SU-DHL-6 (cell line): ENCODE data around the gene HGD.

Experiments
- CTCF ChIP-seq: fragments of 200-600 bp; sonication (generic); IDR thresholded peaks from one replicate; pipeline ENCODE4 v1.5.1; 2017; ENCODE audit warnings: antibody characterized with exemption, mild to moderate bottlenecking, low read length, moderate library complexity; ENCODE audit not compliant: insufficient read depth, poor library complexity, severe bottlenecking
- EZH2phosphoT487 ChIP-seq: fragments of 200-600 bp; sonication (generic), shearing (Covaris generic); conservative IDR thresholded peaks from 2 replicates; pipeline ENCODE4 v1.6.1; 2018; ENCODE audit warnings: mild to moderate bottlenecking, antibody characterized with exemption, low read length, moderate library complexity, mixed read lengths

- no peak for TF ChIP-seq CTCF
- TF ChIP-seq EZH2phosphoT487: no peak
Observed at GRCh38 chr3:120678331-120678947, 3.6 kb downstream of the HGD start.
